Osteoblast (primary cell): ENCODE data around the gene CRHR2. TPM values are rescaled to one million over a fixed set of nuclear protein-coding genes. Genes with fewer than 3 reads are reported as not detected.

Experiments used
- DNase-seq: peaks from one replicate; pipeline ENCODE4 v3.0.0; 2011; ENCODE audit warnings: low spot score, mixed read lengths; ENCODE audit not compliant: insufficient read length; ENCODE audit errors: missing footprints
- H2AFZ ChIP-seq: 2 replicates; pipeline ENCODE4 v1.6.0; 2011; ENCODE audit warnings: mild to moderate bottlenecking, low read length
- H3K27ac ChIP-seq: 2 replicates; pipeline ENCODE4 v1.5.1; 2011; ENCODE audit warnings: mild to moderate bottlenecking, low read depth, low read length, moderate library complexity
- H3K27me3 ChIP-seq: 2 replicates; pipeline ENCODE4 v1.6.0; 2012; ENCODE audit warnings: mild to moderate bottlenecking, control low read depth, inconsistent platforms, low read length, moderate library complexity; ENCODE audit not compliant: insufficient read depth
- H3K36me3 ChIP-seq: 2 replicates; pipeline ENCODE4 v1.5.1; 2011; ENCODE audit warnings: mild to moderate bottlenecking, low read length, control low read depth, moderate library complexity; ENCODE audit not compliant: insufficient read depth
- H3K4me1 ChIP-seq: 2 replicates; pipeline ENCODE4 v1.5.1; 2011; ENCODE audit warnings: mild to moderate bottlenecking, low read length, control low read depth, moderate library complexity; ENCODE audit not compliant: insufficient read depth
- H3K4me2 ChIP-seq: 2 replicates; pipeline ENCODE4 v1.6.0; 2011; ENCODE audit warnings: mild to moderate bottlenecking, low read length; ENCODE audit not compliant: insufficient read depth
- H3K4me3 ChIP-seq: fragments of 200-600 bp; sonication (generic); 3 replicates; pipeline ENCODE4 v1.5.1; 2012; ENCODE audit warnings: mild to moderate bottlenecking, low read length, inconsistent platforms; ENCODE audit not compliant: insufficient read depth
- H3K79me2 ChIP-seq: 2 replicates; pipeline ENCODE4 v1.6.0; 2012; ENCODE audit warnings: mild to moderate bottlenecking, low read length, control low read depth, inconsistent platforms; ENCODE audit not compliant: insufficient read depth
- H3K9me3 ChIP-seq: 2 replicates; pipeline ENCODE4 v1.5.1; 2011; ENCODE audit warnings: low read depth, low read length, control low read depth
- H4K20me1 ChIP-seq: 2 replicates; pipeline ENCODE4 v1.6.0; 2012; ENCODE audit warnings: mild to moderate bottlenecking, low read length, control low read depth; ENCODE audit not compliant: insufficient read depth
- total RNA-seq: library from RNA; depleted of rRNA; stranded (reverse); fragments of >200 nt; gene quantifications from 2 replicates; pipeline ENCODE4 v1.2.3, GENCODE V29; 2012
- TF ChIP-seq, protein P1 (sequence below): IDR thresholded peaks from 2 replicates; pipeline ENCODE4 v1.5.1; 2011; ENCODE audit warnings: mild to moderate bottlenecking, low read depth, low read length, moderate library complexity; ENCODE audit errors: extremely low read depth

Gene CRHR2
- total RNA-seq, 1 donor = not detected

DNA sequence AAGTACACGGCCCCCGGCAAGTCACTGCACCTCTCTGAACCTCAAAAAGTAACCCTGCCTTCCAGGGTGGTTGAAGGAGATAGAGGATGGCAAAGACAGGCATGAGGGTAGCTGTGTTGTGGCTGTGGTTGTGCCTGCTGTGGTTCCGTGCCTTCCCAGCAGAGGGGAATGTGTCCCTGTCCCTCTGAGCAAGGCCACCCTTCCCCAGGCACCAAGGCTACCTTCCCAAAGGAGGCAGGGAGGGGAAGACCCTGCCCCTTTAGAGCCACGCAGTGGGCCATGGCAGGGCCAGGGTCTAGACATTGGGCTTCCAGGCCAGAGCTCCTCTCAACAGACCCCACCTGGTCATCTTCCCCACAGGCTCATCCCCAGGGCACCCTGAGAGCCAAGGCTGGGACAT, 18.8 kb downstream of the CRHR2 start:
- TF ChIP-seq, protein P1, sequence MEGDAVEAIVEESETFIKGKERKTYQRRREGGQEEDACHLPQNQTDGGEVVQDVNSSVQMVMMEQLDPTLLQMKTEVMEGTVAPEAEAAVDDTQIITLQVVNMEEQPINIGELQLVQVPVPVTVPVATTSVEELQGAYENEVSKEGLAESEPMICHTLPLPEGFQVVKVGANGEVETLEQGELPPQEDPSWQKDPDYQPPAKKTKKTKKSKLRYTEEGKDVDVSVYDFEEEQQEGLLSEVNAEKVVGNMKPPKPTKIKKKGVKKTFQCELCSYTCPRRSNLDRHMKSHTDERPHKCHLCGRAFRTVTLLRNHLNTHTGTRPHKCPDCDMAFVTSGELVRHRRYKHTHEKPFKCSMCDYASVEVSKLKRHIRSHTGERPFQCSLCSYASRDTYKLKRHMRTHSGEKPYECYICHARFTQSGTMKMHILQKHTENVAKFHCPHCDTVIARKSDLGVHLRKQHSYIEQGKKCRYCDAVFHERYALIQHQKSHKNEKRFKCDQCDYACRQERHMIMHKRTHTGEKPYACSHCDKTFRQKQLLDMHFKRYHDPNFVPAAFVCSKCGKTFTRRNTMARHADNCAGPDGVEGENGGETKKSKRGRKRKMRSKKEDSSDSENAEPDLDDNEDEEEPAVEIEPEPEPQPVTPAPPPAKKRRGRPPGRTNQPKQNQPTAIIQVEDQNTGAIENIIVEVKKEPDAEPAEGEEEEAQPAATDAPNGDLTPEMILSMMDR = no peak
- DNase-seq = no peak
- no peaks in the 10 kb centered on the region for H3K79me2 ChIP-seq
- no peaks in the 10 kb centered on the region for H3K9me3 ChIP-seq
- no peak overlapping the region for H3K27ac ChIP-seq
- no peak overlapping the region for H3K4me2 ChIP-seq
- H4K20me1 ChIP-seq = no peaks in the 10 kb centered on the region
- no peak overlapping the region for H3K4me3 ChIP-seq
- no peak overlapping the region for H2AFZ ChIP-seq
- H3K27me3 ChIP-seq = peaks cover 3% of the 10 kb centered on the region
- no peaks in the 10 kb centered on the region for H3K36me3 ChIP-seq
- H3K4me1 ChIP-seq = no peaks in the 10 kb centered on the region

DNA sequence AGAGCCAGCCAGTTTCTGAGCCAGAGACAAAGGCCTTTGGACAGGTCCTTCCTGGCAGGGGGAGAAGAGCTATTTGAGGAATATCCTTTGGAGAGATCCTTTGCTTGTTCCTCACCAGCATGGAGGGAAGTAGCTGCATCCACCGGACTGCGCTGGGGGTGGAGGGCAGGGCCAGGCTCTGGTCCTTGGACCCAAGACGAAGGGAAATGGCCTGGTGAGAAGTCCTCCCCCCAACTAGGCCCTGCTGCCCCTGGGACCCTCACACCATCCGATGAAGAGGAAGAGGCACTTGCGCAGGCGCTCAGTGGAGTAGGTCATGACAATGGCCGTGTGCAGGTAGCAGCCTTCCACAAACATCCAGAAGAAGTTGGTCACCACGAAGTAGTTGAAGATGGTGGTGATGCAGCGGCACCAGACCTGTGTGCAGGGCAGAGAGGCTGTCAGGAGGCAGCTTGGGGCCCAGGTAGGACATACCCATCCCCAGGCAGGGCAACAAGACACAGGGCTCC, 19.8 kb downstream of the CRHR2 start:
- H3K36me3 ChIP-seq = no peaks in the 10 kb centered on the region
- no peak for DNase-seq
- H3K79me2 ChIP-seq = no peaks in the 10 kb centered on the region
- H3K27ac ChIP-seq = no peak overlapping the region
- no peak overlapping the region for H3K4me2 ChIP-seq
- H3K4me1 ChIP-seq = no peaks in the 10 kb centered on the region
- H2AFZ ChIP-seq = no peak overlapping the region
- no peaks in the 10 kb centered on the region for H4K20me1 ChIP-seq
- H3K4me3 ChIP-seq = no peak overlapping the region
- TF ChIP-seq, protein P1 = no peak
- no peaks in the 10 kb centered on the region for H3K9me3 ChIP-seq
- H3K27me3 ChIP-seq = peaks cover 3% of the 10 kb centered on the region

GRCh38 chr7:30661926-30662325, 20.3 kb downstream of the CRHR2 start:
- Histone ChIP-seq H3K4me1 (no peaks in the 10 kb centered on the region), H3K4me2 (no peak overlapping the region), H3K36me3 (no peaks in the 10 kb centered on the region), H3K27me3 (peaks cover 3% of the 10 kb centered on the region), H2AFZ (no peak overlapping the region), H3K4me3 (no peak overlapping the region), H4K20me1 (no peaks in the 10 kb centered on the region), H3K9me3 (no peaks in the 10 kb centered on the region), H3K79me2 (no peaks in the 10 kb centered on the region), H3K27ac (no peak overlapping the region)
- no peak for DNase-seq
- TF ChIP-seq, protein P1 = no peak

DNA sequence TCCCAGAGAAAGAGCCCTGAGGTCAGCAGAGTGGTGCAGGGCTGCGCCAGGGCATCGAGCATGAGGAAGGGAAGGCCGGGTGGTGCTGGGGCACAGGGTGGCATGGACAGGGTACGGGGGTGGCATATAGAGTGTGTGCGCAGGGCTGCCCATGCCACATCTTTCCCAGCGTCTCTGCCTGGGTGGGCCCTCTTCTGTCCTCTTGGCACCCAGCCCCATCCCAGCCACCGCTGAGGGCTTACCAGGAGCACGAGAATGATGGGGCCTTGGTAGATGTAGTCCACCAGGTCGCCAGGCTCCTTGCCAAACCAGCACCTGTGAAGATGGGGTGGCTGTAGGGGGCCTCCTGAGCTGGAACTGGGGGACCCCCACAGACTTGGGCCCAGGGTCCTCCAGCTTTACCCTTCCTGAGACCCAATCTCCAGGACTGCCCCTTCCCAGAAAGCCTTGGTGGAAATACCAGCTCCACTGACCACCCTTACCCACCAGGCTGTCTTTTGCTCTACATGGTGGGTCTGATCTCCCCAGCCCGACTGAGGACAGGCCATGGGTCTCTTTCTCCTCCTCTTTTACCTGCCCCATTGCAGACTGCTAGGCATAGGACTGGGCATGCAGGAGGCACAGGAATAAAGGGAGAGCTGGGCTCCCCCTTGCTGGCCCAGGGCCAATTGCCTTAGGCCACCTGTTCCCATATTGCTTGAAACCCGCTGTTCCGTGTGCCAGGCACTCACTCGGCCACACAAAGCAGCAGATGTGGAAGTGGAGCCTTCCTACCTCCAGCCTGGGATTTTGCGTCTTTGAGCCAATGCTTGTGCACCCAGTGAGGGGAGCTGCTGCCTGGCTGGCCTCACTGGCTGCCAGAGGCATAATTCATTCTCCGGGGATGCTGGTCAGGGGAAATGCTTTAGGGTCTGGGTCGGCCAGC, 21.7 kb downstream of the CRHR2 start:
- Histone ChIP-seq H3K27ac (no peak overlapping the region), H3K27me3 (peaks cover 3% of the 10 kb centered on the region), H3K9me3 (no peaks in the 10 kb centered on the region), H3K4me1 (no peaks in the 10 kb centered on the region), H3K4me3 (no peak overlapping the region), H4K20me1 (no peaks in the 10 kb centered on the region), H3K4me2 (no peak overlapping the region), H3K79me2 (no peaks in the 10 kb centered on the region), H3K36me3 (no peaks in the 10 kb centered on the region), H2AFZ (no peak overlapping the region)
- peak; percentile 52 for DNase-seq
- TF ChIP-seq, protein P1 = no peak
